Amniotic epithelial cell (primary cell): ENCODE results near the gene LMCD1.

Source experiments
- DNase-seq: peaks from one replicate; pipeline ENCODE4 v3.0.0-alpha.2; 2010; ENCODE audit warnings: low read depth

Gene LMCD1

GRCh38 chr3:8501371-8502131 lies at the start of gene LMCD1:
Gene LMCD1, plus strand, starts transcription at chr3:8501823. Its CDS starts 116 bp downstream, at chr3:8501939.
- peak; percentile 97 for DNase-seq

DNA sequence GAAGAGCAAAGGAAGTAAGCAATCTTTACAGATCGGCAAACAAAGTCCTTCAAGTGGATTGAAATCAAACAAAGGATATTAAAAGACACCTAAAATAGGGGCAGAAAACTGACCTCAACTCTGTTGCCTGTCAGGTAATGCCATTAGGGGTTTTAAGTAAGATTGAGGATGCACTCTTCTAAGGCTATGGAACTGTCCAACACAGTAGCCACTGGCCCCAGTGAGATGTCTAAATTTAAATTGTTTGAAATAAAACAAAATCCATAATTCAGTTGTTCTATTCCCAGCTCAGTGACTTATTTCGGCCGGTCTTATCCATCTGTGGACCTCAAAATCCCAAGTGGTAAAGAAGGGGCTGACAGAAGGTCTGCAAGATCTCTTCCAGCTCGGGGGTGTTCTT lies 49.5 kb upstream of the LMCD1 start:
- no peak for DNase-seq

GRCh38 chr3:8453153-8453552 lies 48.5 kb upstream of the LMCD1 start:
- no peak for DNase-seq

DNA sequence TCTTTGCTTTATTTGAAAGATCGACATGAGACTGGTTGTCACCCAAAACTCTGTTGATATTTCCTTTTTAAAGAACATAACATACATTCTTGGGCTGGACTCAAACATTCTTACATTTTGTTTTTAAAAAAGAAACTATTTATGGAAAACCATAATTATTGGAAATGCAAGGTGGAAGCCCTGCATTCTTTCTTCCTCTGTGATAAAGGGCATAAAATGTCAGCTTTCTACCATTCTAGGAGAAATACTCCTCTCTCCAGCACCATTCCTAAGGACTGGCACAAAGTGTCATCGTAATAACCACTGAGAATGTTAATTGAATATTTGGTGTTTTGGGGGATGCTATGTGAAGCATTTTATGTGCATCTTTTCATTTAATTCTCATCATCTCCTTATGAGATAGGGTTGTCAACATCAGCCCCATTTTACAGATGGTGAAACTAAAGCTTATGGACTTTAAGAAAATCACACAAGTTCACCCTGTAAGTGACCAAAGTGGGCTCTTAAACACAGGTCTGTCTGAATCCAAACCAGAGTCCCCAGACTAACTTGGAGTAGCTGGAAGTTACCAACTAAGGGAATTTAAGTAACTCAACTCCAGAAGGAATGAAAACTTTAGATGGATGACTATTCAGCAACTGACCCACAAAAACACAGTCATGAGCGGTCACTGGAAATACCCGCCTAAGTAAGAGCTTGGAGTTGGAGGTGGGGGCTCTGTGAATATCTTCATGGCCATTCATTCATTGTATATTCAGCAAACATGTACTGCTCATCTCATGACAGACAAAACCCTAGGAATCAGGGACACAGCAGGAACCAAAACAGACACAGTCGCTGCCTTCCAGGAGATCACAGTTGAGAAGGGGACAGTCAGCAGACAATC lies 45.9 kb upstream of the LMCD1 start:
- no peak for DNase-seq

DNA sequence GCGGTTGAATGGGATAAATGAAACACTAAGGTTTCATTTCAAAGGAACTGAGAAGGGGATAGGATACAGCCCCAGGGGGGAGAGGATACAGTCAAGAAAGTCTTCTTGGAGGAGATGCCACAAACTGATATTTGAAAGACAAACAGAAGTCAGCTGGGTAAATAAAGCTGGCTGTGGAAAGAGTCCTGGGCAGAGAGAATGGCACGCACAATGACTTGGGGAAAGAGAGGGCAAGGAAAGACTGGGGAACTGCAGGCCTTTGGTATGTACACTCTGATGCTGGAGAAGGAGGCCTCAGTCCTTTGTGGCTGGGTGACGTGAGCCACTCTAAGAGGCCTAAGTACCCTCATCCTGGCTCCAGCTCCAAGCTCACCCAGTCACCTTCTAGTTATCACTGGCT lies 45.2 kb upstream of the LMCD1 start:
- DNase-seq, result no peak

DNA sequence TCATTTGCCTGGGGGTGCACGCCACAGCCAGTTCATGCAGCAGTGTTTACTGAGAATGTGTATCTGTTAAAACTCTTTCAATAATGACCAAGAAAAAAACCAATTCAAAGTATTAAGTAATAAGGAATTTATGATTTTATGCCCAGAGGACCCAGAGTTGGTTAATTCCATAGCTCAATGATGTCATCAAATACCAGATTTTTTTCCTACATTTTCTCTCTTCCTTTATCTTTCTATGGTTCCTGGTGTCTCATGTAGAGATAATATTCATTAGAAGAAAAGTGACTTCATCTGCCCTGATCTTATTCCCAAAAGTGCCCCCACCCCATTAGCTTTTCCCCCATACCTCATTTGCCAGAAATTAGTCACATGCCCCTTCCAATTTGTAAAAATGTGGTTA lies 44.6 kb upstream of the LMCD1 start:
- peak; percentile 51 for DNase-seq

DNA sequence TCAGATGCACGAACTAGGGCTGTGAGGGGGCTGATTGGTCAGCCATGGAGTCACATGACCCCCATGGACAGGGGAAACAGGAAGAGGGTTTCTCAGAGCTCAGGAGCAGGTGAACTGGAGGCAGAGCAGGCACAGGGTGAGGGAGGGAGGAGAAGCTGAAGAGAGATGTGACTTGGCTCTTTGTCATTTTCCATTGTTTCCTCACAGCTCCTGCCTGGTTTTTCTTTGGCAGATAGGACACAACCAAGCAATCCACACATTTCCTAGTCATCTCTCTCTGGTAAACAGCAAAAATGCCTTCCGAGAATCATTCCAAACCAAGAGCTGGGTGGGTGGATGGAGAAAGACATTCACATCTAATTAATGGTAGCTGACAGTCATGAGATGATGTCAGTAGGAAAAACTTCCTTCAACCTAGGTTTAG lies 43.4 kb upstream of the LMCD1 start:
- no peak for DNase-seq

DNA sequence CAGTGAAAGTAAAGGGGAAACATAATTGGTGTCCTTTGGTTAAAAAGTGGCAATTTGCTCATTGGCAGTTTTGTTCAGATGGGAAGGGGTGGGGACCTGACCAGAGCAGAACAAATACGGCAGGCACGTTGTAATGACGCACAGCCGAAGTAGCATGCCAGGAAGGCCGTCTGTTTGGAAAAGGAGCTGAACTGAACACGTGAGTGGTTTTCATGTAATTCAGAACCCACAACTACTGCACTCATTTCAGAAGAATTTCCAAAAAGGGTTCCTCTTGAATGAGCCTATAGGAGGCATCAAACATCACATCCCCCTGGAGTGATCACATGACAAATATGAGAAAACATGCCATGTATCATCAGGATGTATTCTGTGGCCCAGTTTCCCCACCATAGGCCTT lies 42.9 kb upstream of the LMCD1 start:
- DNase-seq, result no peak

DNA sequence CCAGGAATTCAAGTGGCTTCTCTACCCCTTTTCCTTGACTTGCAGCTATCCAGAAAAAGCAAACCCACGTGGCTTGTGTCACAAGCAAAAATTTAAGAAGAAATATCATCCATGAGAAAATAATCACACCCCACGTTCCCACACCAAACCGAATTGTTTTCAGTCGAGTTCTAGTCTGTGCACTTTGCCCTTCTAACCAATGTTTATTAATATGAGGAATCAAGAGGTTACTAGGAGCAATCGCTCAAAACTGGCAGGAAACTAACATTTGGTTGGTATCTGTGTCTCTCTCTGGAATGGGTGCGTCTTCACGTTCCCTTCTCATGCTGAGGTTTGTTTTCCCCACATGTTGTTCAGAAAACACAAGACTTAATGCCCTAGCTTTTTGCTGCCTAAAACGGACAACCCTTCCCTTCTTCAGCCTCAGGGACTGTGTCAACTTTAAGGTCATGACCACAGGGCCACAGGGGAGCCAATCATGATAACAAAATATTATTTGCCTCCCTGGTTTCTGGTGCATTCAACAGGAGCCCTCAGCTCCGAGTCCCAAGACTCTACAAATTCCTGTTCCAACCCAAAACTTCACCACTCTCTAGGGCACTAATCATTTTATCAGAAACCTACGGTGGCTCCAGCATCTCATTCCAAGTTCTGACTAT lies 41.4 kb upstream of the LMCD1 start:
- DNase-seq, result no peak

GRCh38 chr3:8460815-8461456 lies 40.7 kb upstream of the LMCD1 start:
- DNase-seq, result no peak

- no peak for DNase-seq
These were observed 37.0 kb upstream of the LMCD1 start for GRCh38 chr3:8464668-8465067.

DNA sequence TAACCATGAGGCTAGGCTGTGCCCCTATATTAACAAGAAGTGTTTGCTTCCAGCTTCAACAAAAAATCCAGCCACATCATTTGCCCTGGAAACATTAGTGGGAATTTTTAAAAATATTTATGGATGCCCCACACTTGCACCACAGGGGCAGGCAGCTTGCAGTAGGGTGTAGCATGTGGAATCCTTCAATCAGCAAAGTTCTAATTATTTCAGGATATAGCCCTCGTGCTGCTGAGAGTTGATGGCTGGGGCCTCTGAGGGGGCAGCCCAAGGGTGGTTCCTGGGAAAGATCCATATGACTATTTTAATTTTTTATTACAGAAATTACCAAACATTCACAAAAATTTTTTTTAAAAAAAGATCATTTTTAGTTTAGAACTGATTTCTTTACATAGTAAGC lies 35.1 kb upstream of the LMCD1 start:
- no peak for DNase-seq

DNA sequence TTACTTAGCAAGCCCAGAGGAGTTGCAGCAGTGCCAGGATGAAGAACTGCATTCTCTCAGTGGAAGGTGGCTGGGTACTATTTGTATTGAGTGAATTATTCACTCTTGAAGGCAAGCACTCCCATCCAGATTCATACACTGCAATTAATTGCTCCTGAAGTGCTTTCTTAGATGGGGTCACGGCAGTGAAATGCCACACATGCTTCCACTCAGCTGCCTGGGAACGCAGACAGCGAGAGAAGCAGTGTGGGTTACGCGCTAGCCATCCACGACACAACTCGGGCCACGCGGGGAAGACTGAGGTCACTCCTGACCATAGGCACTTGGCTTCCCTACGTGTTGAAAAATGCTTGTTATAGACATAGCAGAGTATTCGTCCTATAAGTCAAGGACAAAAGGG lies 30.8 kb upstream of the LMCD1 start:
- no peak for DNase-seq

DNA sequence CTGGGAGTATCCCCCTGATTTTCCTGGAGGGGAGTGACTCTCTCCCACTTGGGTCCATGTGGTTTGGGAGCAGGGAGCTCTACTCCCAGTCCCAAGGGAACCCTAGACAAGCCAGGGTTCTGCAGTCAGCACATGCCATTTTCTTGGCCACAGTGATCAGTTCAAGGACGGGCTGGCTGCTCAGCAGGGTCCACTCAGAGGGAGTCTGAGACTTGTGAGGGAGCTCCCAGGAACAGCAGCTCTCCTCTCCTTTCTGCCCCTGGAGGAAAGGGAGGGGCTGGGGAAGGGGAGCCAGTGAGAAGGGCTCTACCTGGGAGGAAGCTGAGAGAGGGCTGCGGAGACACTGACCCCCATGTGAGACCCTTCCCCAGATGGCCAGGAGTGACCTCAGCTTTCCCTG lies 29.1 kb upstream of the LMCD1 start:
- no peak for DNase-seq

DNA sequence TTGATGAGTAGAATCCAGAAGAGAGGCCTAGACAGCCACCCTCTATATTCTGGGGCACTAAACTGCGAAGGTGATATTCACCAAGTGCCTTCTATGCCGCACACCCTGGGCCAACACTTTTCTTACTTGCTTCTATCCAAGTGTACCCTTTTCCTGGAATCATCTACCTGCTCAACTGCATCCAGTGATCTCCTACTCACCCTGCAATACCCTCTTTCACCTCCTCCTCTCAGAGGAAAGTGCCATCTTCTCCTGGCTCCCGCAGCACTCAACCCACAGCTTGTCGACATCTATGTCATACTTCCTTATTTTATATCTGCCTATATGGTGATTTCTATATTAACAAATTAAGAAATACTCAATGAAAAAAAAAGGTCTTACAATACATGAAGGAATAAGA lies 28.6 kb upstream of the LMCD1 start:
- DNase-seq, result no peak

DNA sequence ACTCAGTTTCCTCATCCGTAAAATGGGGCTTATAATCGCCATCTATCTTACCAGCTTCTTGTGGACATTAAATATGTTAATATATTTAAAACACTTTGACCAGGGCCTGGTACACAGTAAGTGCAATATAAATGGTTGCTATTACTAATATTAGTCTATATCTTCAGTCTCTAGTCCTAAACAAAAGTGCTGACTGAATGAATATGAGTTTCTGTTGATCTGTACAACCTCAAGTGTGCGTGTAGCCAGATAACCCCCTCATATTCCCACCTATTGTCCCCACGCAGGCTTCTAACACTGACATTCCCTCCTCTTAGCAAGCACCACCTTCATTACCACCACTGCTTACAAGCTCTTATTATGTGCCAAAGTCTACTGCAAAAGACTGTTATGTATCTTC lies 27.6 kb upstream of the LMCD1 start:
- DNase-seq, result no peak

DNA sequence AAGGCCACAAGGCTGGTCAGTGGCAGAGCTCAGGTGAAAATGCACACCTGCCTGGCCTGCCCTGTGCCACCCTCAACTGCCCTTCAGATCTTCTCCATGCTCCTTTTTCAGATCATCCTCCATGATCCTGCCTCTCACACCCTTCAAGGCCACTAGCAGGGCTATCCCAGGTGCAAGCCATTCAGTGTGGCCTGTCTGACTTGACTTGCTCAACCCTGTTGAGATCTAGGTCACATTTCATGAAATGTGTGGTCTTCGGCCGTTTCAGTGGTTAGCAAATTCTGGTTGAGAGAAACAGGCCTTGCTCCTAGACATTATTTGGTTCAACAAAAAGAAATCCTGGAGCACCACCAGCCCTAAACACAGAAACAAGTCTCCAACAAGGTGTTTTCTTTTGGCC lies 26.6 kb upstream of the LMCD1 start:
- no peak for DNase-seq

DNA sequence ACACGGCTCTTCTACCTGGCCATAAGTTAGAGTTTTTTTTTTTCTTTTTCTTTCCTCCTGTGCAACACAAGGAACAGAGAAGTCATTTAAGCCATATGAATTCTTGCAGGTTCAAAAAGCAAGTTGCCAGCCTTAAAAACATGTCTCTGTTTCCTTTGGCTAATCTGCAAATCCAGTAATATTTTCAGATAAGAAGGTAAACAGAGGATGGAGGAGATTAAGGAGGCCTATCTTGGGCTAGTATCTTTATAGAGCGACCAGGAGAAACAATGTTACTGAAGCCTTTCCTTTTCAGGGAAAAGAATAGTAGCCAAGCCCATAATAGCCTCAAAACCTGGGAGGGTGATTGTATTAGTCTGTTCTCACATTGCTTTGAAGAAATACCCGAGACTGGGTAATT lies 20.9 kb upstream of the LMCD1 start:
- DNase-seq, result no peak

DNA sequence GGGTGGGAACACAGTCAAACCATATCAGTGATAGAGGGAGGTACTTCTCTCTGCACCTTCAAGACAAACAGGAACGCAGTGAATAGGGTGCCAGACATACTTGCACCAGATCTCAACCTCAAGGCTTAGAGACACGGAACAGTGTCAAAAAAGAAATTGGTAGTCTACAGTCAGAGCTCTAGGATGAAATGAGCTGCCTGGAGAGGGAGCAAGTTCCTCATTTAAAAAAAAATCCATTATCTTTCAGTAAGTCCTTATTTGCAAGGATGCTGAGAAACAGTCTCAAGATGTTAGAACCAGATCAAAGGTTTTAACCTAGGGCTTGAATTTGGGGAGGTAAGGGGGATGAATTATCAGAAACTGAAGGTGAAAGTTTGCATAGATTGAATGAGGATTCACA lies 20.2 kb upstream of the LMCD1 start:
- no peak for DNase-seq

DNA sequence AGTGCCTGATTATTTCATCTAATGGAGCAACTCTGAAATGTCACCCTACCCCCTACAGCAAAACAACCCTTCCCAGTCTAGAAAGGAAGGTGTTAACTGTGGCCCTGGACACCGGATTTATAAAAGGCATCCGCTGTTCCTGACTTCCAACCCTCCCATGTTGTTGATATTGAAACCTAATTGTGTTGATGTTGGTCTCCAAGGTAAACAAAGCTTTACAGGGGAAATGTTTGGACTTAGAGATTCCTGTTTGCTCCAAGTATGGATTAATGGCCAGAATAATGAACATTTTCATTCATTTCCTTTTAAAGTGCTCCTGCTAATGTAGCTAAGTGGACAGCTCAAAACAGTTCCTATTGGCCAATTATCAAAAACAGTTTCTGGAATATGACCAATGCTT lies 19.4 kb upstream of the LMCD1 start:
- DNase-seq, result no peak

GRCh38 chr3:8482960-8483665 lies 18.5 kb upstream of the LMCD1 start:
- DNase-seq, result peak; percentile 93
